Esophagus squamous epithelium (tissue), 5 donors: ENCODE results near the gene GREM2. TPM values are rescaled to one million over a fixed set of nuclear protein-coding genes. Genes with fewer than 3 reads are reported as not detected.

Experiments used
- DNase-seq: peaks from one replicate; lab custom pipeline; 2025; lab: John Stamatoyannopoulos, UW
- H3K27ac ChIP-seq, 4 donors: fragments of 200-600 bp; sonication (generic); one replicate each; pipeline ENCODE4 v1.5.1; 2016 to 2019; ENCODE audit warnings: mild to moderate bottlenecking in 1 of 4
- H3K27me3 ChIP-seq, 4 donors: fragments of 200-600 bp; sonication (generic); 1 replicate in 3 of 4; 2 replicates in 1 of 4; pipeline versions ENCODE4 v1.5.1 to v1.6.0; 2017 to 2021; ENCODE audit warnings: antibody characterized with exemption in 1 of 4
- H3K36me3 ChIP-seq, 3 donors: fragments of 200-600 bp; sonication (generic); one replicate each; pipeline ENCODE4 v1.5.1; 2016 to 2019
- H3K4me1 ChIP-seq, 3 donors: fragments of 200-600 bp; sonication (generic); one replicate each; pipeline ENCODE4 v1.5.1; 2017 to 2019
- H3K4me3 ChIP-seq, 4 donors: fragments of 200-600 bp; sonication (generic); 1 replicate in 3 of 4; 2 replicates in 1 of 4; pipeline ENCODE4 v1.5.1; 2016 to 2019; ENCODE audit warnings: mild to moderate bottlenecking in 2 of 4, moderate library complexity in 1 of 4
- H3K9me3 ChIP-seq, 3 donors: fragments of 200-600 bp; sonication (generic); one replicate each; pipeline ENCODE4 v1.5.1; 2016 to 2019
- CTCF ChIP-seq, 6 experiments: fragments of 450-650 bp in 4 of 6; fragments of 200-600 bp in 2 of 6; sonication (generic) in 2 of 6; IDR thresholded peaks; one replicate each; pipeline ENCODE4 v1.5.1; 2016 to 2019; ENCODE audit warnings: antibody characterized with exemption in 6 of 6, mild to moderate bottlenecking in 4 of 6, moderate library complexity in 4 of 6
- POLR2A ChIP-seq, 4 donors: fragments of 450-650 bp; IDR thresholded peaks; one replicate each; pipeline ENCODE4 v1.6.1; 2017; ENCODE audit warnings: antibody characterized with exemption in 4 of 4, mild to moderate bottlenecking in 4 of 4, moderate library complexity in 3 of 4
- WGBS, 2 donors: methylation state at CpG; one replicate each; pipeline ENCODE4 v1.1.5; 2018; 5-methylcytosine and 5-hydroxymethylcytosine counted together
- intact Hi-C: fragments of 100-400 bp; cut with DNase I; formaldehyde crosslinking; loops from one replicate; pipeline ENCODE4 v1.15.0; 2022
- total RNA-seq, 4 donors: library from RNA; depleted of rRNA; stranded (reverse); fragments of >200 nt; gene quantifications; one replicate each; pipeline ENCODE4 v1.1.0, GENCODE V29; 2016
- donor health status: DM: yes; HTN: yes; CAD: no.

Gene GREM2
- total RNA-seq, 4 donors from 2014 or later: 0.45 to 8.8 (median 0.74) TPM

GRCh38 chr1:240508950-240509349, 103.0 kb downstream of the GREM2 start:
- no peaks in the 10 kb centered on the region for H3K9me3 ChIP-seq
- H3K4me1 ChIP-seq: no peaks in the 10 kb centered on the region
- DNase-seq: no peak
- WGBS, 2 donors: 39 to 57% methylated on average over 2 of the region's 2 CpGs
- intact Hi-C loops: no loop called here
- H3K4me3 ChIP-seq: no peak overlapping the region
- no peak for TF ChIP-seq CTCF (IDR thresholded peaks at IDR 0.05)
- TF ChIP-seq POLR2A (IDR thresholded peaks at IDR 0.05): no peak
- H3K27me3 ChIP-seq: no peaks in the 10 kb centered on the region
- no peaks in the 10 kb centered on the region for H3K36me3 ChIP-seq
- H3K27ac ChIP-seq: no peak overlapping the region

- H3K9me3 ChIP-seq: no peaks in the 10 kb centered on the region
- no peak for TF ChIP-seq POLR2A (IDR thresholded peaks at IDR 0.05)
- TF ChIP-seq CTCF (IDR thresholded peaks at IDR 0.05): no peak
- intact Hi-C loops: no loop called here
- WGBS, 2 donors: 19 to 25% methylated on average over 3 of the region's 3 CpGs
- no peaks in the 10 kb centered on the region for H3K27me3 ChIP-seq
- H3K4me1 ChIP-seq: no peaks in the 10 kb centered on the region
- no peak for DNase-seq
- H3K4me3 ChIP-seq: no peak overlapping the region
- H3K27ac ChIP-seq: no peak overlapping the region
- no peaks in the 10 kb centered on the region for H3K36me3 ChIP-seq
These were observed 103.8 kb downstream of the GREM2 start for GRCh38 chr1:240508201-240508600.

GRCh38 chr1:240506176-240506575, 105.8 kb downstream of the GREM2 start:
- intact Hi-C loops: no loop called here
- DNase-seq: no peak
- Histone ChIP-seq H3K4me3 (no peak overlapping the region), H3K27ac (no peak overlapping the region), H3K9me3 (no peaks in the 10 kb centered on the region), H3K27me3 (no peaks in the 10 kb centered on the region), H3K4me1 (no peaks in the 10 kb centered on the region), H3K36me3 (no peaks in the 10 kb centered on the region)
- TF ChIP-seq POLR2A (IDR thresholded peaks at IDR 0.05): no peak
- TF ChIP-seq CTCF (IDR thresholded peaks at IDR 0.05): no peak
- 75 to 79% methylated on average over 4 of the region's 4 CpGs for WGBS, 2 donors

DNA sequence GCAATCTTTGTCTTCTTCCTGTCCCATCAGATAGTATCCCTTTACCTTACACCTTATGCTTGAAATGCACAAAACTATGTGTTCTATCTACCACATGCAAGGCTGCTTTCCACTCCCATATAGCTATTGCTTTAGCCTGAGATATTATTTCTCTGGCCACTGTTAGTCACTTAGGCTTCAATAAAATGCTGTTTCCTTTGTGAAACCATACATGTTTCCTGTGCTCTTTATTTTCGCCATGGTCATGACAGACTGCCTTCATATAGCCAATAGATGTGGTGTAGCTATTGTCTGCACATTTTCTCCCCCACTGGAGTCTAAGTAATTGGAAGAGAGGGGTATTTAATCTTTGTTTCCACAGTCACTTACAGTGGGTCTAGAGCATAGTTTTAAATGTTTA, 108.4 kb downstream of the GREM2 start:
- Histone ChIP-seq H3K27me3 (no peaks in the 10 kb centered on the region), H3K36me3 (no peaks in the 10 kb centered on the region), H3K4me1 (no peaks in the 10 kb centered on the region), H3K9me3 (no peaks in the 10 kb centered on the region), H3K4me3 (no peak overlapping the region), H3K27ac (no peak overlapping the region)
- no peak for TF ChIP-seq CTCF (IDR thresholded peaks at IDR 0.05)
- no peak for TF ChIP-seq POLR2A (IDR thresholded peaks at IDR 0.05)
- intact Hi-C loops: no loop called here
- no peak for DNase-seq
- 11 to 32% methylated on average over 1 of the region's 1 CpG for WGBS, 2 donors

- Histone ChIP-seq H3K4me3 (no peak overlapping the region), H3K9me3 (no peaks in the 10 kb centered on the region), H3K4me1 (no peaks in the 10 kb centered on the region), H3K27me3 (no peaks in the 10 kb centered on the region), H3K36me3 (no peaks in the 10 kb centered on the region), H3K27ac (no peak overlapping the region)
- TF ChIP-seq POLR2A (IDR thresholded peaks at IDR 0.05) (no peak), CTCF (IDR thresholded peaks at IDR 0.05) (no peak)
- intact Hi-C loops: no loop called here
- 57 to 62% methylated on average over 4 of the region's 4 CpGs for WGBS, 2 donors
- no peak for DNase-seq
These were observed 108.9 kb downstream of the GREM2 start for GRCh38 chr1:240503036-240503435.
